Thoracic aorta (tissue), 2 donors: Measurements from ENCODE around the gene FAM199X. TPM values are rescaled to one million over a fixed set of nuclear protein-coding genes. Genes with fewer than 3 reads are reported as not detected.

Experiments used
- ATAC-seq: fragments of 150-250 bp; one replicate; pipeline ENCODE4 v1.8.0; 2017; ENCODE audit warnings: low read depth; ENCODE audit not compliant: insufficient number of reproducible peaks, low FRiP score
- DNase-seq: peaks from one replicate; pipeline ENCODE4 v3.0.0-alpha.2; 2020; ENCODE audit warnings: low spot score
- H3K27ac ChIP-seq, 2 donors: fragments of 200-600 bp; sonication (generic); 1 replicate in 1 of 2; 2 replicates in 1 of 2; pipeline ENCODE4 v1.5.1; 2016; ENCODE audit warnings: mild to moderate bottlenecking in 2 of 2, moderate library complexity in 2 of 2
- H3K27me3 ChIP-seq: fragments of 200-600 bp; sonication (generic); replicated peaks from 2 replicates; pipeline ENCODE4 v1.6.0; 2016; ENCODE audit warnings: mild to moderate bottlenecking; ENCODE audit not compliant: insufficient read depth
- H3K36me3 ChIP-seq: fragments of 200-600 bp; sonication (generic); one replicate; pipeline ENCODE4 v1.5.1; 2016
- H3K4me1 ChIP-seq, 2 donors: fragments of 200-600 bp; sonication (generic); 1 replicate in 1 of 2; 2 replicates in 1 of 2; pipeline versions ENCODE4 v1.5.1 to v1.6.0; 2016; ENCODE audit warnings: low read depth in 2 of 2, mild to moderate bottlenecking in 1 of 2; ENCODE audit not compliant: control insufficient read depth in 1 of 2
- H3K4me3 ChIP-seq: fragments of 200-600 bp; sonication (generic); 2 replicates; pipeline ENCODE4 v1.5.1; 2016; ENCODE audit warnings: mild to moderate bottlenecking
- H3K9me3 ChIP-seq: fragments of 200-600 bp; sonication (generic); 2 replicates; pipeline ENCODE4 v1.5.1; 2016
- CTCF ChIP-seq: fragments of 200-600 bp; sonication (generic); IDR thresholded peaks from one replicate; pipeline ENCODE4 v1.5.1; 2019; ENCODE audit warnings: antibody characterized with exemption
- total RNA-seq, 2 donors: library from RNA; depleted of rRNA; stranded (reverse); fragments of >200 nt; gene quantifications; one replicate each; pipeline versions ENCODE4 v1.1.0 to v1.2.3, GENCODE V29; 2016

The FAM199X gene
- total RNA-seq, 2 donors from 2014 or later = 20.7 to 22.7 TPM

GRCh38 chrX:104168127-104168526, 1.9 kb downstream of the FAM199X start:
- Histone ChIP-seq H3K27ac (peak overlapping the region in 1 of 2 donors; percentile 82), H3K9me3 (no peaks in the 10 kb centered on the region), H3K36me3 (no peaks in the 10 kb centered on the region), H3K4me1 (peaks cover 4 to 17% of the 10 kb centered on the region in 2 donors), H3K27me3 (no peaks in the 10 kb centered on the region), H3K4me3 (peak overlapping the region; percentile 83)
- ATAC-seq (no peak), DNase-seq (no peak)
- TF ChIP-seq CTCF = no peak

- Histone ChIP-seq H3K4me1 (peaks cover 4 to 17% of the 10 kb centered on the region in 2 donors), H3K36me3 (no peaks in the 10 kb centered on the region), H3K27ac (no peak overlapping the region), H3K4me3 (no peak overlapping the region), H3K9me3 (no peaks in the 10 kb centered on the region), H3K27me3 (no peaks in the 10 kb centered on the region)
- ATAC-seq (no peak), DNase-seq (no peak)
- no peak for TF ChIP-seq CTCF
These were observed 5.9 kb downstream of the FAM199X start for GRCh38 chrX:104172121-104172520.

- Histone ChIP-seq H3K9me3 (no peaks in the 10 kb centered on the region), H3K4me1 (peaks cover 4 to 17% of the 10 kb centered on the region in 2 donors), H3K27me3 (no peaks in the 10 kb centered on the region), H3K27ac (no peak overlapping the region), H3K4me3 (no peak overlapping the region), H3K36me3 (no peaks in the 10 kb centered on the region)
- TF ChIP-seq CTCF = no peak
- DNase-seq (no peak), ATAC-seq (no peak)
These were observed 6.5 kb downstream of the FAM199X start for GRCh38 chrX:104172788-104173187.

GRCh38 chrX:104173841-104174240, 7.6 kb downstream of the FAM199X start:
- DNase-seq (no peak), ATAC-seq (no peak)
- Histone ChIP-seq H3K4me1 (peaks cover 4 to 17% of the 10 kb centered on the region in 2 donors), H3K27me3 (no peaks in the 10 kb centered on the region), H3K36me3 (peaks cover 2% of the 10 kb centered on the region), H3K4me3 (no peak overlapping the region), H3K9me3 (no peaks in the 10 kb centered on the region), H3K27ac (no peak overlapping the region)
- no peak for TF ChIP-seq CTCF

GRCh38 chrX:104183685-104184084, 17.4 kb downstream of the FAM199X start:
- TF ChIP-seq CTCF = no peak
- no peak for DNase-seq
- Histone ChIP-seq H3K27ac (no peak overlapping the region), H3K36me3 (peaks cover 5% of the 10 kb centered on the region), H3K4me1 (no peaks in the 10 kb centered on the region), H3K4me3 (no peak overlapping the region), H3K9me3 (no peaks in the 10 kb centered on the region), H3K27me3 (no peaks in the 10 kb centered on the region)
- ATAC-seq = no peak
